Astrocyte of the cerebellum (primary cell): ENCODE data around the gene LIPT2.
"Not testable (repeated sequence)": the region's sequence is repeated elsewhere in the genome, so short reads cannot be mapped to it uniquely, and the experiment has no call there.

ENCODE experiments used
- DNase-seq: peaks from one replicate; pipeline ENCODE4 v3.0.0-alpha.2; 2011; ENCODE audit warnings: low read depth
- H3K4me3 ChIP-seq: 2 replicates; pipeline ENCODE4 v1.5.1; 2011; ENCODE audit warnings: mild to moderate bottlenecking, low read depth, low read length, moderate library complexity
- CTCF ChIP-seq: IDR thresholded peaks from 2 replicates; pipeline ENCODE4 v1.5.1; 2012; ENCODE audit warnings: low read length, low read depth, moderate library complexity, mild to moderate bottlenecking; ENCODE audit errors: missing control alignments
- in situ Hi-C: cut with HindIII; loops from 2 replicates; pipeline ENCODE4 v1.10.0; 2017; ENCODE audit warnings: low sequenced_read_pairs

Gene LIPT2

GRCh38 chr11:74492974-74493790 is at the start of gene LIPT2:
Gene LIPT2 (minus strand): TSS chr11:74493724. CDS start chr11:74493703, 21 bp downstream.
- peak; percentile 89 for DNase-seq
- H3K4me3 ChIP-seq: peak within 1 kb of the TSS; percentile 71
- no peak for TF ChIP-seq CTCF
- in situ Hi-C loops: no loop called here

- no peak overlapping the region for H3K4me3 ChIP-seq
- DNase-seq: no peak
- in situ Hi-C loops: no loop called here
- no peak for TF ChIP-seq CTCF
Measured at GRCh38 chr11:74541466-74541865, 47.9 kb upstream of the LIPT2 start.

GRCh38 chr11:74540270-74540669 is 46.7 kb upstream of the LIPT2 start:
- no peak for TF ChIP-seq CTCF
- H3K4me3 ChIP-seq: no peak overlapping the region
- in situ Hi-C loops: no loop called here
- DNase-seq: no peak

GRCh38 chr11:74538680-74539079 is 45.2 kb upstream of the LIPT2 start:
- H3K4me3 ChIP-seq: no peak overlapping the region
- in situ Hi-C loops: no loop called here
- TF ChIP-seq CTCF: no peak
- no peak for DNase-seq

GRCh38 chr11:74535371-74536160 is 42.0 kb upstream of the LIPT2 start:
- DNase-seq: no peak
- in situ Hi-C loops: no loop called here
- no peak for TF ChIP-seq CTCF
- H3K4me3 ChIP-seq: no peak overlapping the region

- in situ Hi-C loops, H3K4me3 ChIP-seq, DNase-seq: not testable (repeated sequence)
Measured at GRCh38 chr11:74534946-74535275, 41.4 kb upstream of the LIPT2 start.
